GDM1 (cell line): ENCODE results near the gene DUSP8.
"Not testable (repeated sequence)": the region's sequence is repeated elsewhere in the genome, so short reads cannot be mapped to it uniquely, and the experiment has no call there.

ENCODE experiments used
- DNase-seq: peaks from one replicate; lab custom pipeline; 2025; lab: John Stamatoyannopoulos, UW

DUSP8 gene

DNA sequence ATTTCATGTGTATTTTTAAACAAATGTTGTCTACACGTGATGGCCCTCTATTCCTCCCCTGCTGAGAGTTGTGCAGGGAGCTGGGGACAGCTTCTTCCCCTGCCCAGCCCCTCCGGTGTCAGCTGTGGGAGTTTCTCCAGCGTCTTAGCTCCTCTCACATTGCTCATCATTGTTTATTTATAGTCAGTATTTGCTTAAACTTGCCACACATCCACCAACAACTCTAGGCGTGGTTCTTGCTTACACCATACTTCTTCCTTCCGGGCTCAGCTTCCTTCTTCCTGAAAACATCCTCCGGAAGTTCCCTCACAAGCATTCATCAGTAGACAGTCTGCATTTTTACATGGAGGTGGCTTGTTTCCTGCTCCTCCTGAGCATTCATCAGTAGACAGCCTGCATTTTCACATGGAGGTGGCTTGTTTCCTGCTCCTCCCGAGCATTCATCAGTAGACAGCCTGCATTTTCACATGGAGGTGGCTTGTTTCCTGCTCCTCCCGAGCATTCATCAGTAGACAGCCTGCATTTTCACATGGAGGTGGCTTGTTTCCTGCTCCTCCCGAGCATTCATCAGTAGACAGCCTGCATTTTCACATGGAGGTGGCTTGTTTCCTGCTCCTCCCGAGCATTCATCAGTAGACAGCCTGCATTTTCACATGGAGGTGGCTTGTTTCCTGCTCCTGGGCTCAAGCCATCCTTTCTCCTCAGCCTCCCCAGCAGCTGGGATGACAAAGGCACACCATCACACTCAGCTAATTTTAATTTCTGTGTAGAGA is 17.3 kb upstream of the DUSP8 start:
- DNase-seq, result not testable (repeated sequence)

DNA sequence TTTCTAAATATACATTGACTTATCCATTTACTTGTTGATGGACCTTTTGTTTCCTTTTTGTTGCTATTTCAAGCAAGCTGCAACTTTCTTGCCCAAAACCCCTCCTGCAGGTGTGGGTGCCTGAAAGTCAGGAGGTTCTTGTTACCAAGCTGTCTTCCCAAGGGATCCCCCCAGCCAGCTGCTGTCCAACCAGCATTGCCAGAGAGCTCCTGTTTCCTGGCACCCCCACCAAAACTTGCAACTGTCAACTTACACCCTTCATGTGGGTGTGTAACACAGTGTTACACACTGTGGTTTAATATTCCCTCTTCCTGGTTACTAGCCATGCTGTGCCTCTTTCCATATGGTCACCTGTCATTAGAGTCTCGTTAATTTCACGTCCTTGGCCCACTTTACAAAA is 14.6 kb upstream of the DUSP8 start:
- DNase-seq, result no peak

DNA sequence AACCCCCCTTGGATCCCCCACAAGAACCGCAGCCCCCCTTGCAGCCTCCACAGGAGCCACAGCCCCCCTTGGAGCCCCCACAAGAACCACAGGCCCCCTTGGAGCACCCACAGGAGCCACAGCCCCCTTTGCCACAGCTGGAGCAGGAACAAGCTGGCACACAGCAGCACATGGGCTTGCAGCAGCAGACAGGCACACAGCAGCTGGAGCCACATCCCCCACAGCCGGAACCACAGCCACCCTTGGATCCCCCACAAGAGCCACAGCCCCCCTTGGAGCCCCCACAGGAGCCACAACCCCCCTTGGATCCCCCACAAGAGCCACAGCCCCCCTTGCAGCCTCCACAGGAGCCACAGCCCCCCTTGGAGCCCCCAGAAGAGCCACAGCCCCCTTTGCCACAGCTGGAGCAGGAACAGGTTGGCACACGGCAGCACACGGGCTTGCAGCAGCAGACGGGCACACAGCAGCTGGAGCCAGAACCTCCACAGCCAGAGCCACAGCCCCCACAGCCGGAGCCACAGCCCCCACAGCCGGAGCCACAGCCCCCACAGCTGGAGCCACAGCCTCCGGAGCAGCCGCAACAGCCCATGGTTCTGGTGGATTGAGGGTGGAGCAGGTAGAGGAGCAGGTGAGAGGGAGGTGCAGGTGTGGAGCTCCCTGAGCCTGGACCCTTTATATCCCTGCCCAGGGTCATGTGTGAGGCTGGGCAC is 12.7 kb upstream of the DUSP8 start, which contains the start of gene KRTAP5-1:
TSS of gene KRTAP5-1 (minus strand) at position 623 of the 710 bp plus-strand sequence. CDS start at position 589, 34 bp downstream.
- DNase-seq, result not testable (repeated sequence)

DNA sequence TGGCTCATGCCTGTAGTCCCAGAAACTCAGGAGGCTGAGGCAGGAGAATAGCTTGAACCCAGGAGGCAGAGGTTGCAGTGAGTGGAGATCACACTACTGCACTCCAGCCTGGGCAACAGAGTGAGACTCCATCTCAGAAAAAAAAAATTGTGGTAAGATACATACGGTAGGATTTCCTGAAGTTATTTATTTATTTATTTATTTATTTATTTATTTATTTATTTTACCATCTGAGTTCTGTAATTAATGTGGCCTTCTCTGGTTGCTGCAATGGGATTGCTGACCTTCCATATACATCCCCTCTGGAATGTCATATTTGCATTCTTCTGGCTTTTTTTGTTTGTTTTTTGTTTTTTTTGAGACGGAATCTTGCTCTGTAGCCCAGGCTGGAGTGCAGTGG is 10.8 kb upstream of the DUSP8 start:
- not testable (repeated sequence) for DNase-seq

DNA sequence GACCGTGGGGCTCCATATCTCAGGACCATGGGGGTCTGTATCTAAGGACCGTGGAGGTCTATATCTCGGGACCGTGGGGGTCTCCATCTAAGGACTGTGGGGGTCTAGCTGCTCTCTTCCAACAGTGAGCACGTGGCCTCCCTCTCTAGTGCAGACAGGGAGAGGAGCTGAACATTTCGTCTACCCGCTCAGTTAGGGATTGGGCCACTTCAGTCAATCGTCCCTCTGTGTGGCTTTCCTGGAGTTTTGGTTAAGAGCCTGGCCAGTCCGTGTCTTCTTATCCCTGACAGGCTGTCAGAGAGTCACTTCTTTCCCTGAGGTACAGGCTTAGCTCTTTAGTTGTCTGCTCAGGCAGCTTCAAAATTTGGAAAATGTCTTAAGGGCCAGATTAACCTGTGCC is 9.9 kb upstream of the DUSP8 start:
- no peak for DNase-seq

DNA sequence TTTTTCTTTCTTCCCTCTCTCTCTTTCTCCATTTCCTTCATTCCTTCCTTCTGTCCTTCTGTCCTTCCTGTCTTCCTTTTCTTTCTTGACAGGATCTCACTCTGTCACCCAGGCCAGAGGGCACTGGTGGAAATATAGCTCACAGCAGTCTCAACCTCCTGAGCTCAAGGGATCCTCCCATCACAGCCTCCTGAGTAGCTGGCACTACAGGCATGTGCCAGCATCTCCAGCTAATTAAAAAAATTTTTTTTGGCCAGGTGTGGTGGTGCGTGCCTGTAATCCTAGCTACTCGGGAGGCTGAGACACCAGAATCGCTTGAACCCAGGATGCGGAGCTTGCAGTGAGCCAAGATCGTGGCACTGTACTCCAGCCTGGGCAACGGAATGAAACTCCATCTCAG is 4.8 kb upstream of the DUSP8 start:
- DNase-seq, result no peak

DNA sequence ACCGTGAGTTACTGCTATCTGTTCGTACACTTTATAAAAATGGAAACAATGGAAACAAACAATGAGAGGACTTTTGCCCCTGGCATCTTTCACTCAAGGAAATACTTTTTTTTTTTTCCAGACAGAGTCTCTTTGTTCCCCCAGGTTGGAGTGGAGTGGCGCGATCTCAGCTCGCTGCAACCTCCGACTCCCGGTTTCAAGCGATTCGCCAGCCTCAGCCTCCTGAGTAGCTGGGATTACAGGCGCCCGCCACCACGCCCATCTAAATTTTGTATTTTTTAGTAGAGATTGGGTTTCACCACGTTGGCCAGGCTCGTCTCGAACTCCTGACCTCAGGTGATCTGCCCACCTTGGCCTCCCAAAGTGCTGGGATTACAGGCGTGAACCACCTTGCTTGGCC is 3.7 kb upstream of the DUSP8 start:
- not testable (repeated sequence) for DNase-seq

DNA sequence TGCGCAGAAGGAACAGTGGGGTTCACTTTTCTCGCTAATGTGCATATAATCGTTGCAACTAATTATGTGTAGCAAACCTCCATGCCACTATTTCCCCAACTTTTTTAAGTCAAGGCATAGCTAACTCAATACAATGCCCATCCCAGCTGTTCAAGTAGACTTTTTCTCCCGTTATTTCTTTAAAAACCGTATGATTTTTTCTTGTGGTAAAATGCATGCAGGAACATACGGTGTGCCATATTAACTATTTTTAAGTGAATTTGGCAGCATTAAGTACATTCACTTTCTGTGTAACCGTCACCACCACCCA is 2.8 kb upstream of the DUSP8 start:
- no peak for DNase-seq

DNA sequence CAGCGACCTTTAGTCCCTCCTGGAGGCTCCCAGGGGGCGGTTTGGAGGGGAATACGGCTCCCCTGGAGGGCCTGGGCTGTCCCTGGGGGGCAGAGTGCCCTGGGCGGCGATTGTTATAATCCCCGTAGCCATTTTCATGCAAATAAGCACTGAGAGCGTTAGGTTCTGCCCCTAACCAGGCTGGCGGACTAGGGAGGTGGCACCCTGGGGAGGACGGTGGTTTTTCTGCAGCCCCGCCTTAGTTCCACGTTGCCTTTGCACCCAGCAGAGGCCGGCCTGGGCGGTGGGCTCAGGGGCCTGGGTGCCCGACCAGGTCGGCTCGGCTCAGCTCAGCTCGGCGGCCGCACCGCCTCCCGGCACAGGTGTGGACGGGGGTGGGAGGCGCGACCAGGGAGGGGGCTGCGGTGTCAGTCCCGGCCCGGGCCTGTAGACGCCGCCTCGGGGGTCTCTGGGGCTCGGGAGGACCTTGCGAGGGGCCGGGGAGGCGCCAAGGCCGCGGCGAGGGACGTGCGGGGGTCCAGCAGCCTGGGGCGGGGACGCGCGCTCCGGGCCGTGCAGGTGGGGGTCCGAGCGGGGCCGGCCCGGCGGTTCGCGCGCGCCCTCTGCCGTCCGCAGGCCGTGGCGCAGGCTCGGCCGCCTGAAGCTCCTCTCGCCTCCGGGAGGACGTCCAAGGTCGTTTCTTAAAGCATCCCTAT is 2.3 kb upstream of the DUSP8 start:
- no peak for DNase-seq

DNA sequence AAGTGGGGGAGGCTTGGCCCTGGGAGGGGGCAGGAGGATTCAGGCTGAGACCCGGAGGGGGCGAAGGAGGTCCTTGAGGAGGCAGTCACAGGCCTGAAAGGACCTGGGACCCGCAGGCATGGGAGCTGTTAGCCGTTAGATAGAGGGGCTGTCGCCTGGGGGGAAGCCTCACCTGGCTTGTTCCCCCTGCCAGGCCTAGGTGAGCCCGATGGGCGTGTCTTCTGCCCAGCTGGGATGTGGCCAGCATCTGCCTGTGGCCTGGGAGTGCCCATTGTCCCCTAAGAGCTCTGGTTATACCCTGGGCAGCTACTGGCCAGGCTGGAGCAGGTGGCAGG is 1.8 kb upstream of the DUSP8 start:
- no peak for DNase-seq

DNA sequence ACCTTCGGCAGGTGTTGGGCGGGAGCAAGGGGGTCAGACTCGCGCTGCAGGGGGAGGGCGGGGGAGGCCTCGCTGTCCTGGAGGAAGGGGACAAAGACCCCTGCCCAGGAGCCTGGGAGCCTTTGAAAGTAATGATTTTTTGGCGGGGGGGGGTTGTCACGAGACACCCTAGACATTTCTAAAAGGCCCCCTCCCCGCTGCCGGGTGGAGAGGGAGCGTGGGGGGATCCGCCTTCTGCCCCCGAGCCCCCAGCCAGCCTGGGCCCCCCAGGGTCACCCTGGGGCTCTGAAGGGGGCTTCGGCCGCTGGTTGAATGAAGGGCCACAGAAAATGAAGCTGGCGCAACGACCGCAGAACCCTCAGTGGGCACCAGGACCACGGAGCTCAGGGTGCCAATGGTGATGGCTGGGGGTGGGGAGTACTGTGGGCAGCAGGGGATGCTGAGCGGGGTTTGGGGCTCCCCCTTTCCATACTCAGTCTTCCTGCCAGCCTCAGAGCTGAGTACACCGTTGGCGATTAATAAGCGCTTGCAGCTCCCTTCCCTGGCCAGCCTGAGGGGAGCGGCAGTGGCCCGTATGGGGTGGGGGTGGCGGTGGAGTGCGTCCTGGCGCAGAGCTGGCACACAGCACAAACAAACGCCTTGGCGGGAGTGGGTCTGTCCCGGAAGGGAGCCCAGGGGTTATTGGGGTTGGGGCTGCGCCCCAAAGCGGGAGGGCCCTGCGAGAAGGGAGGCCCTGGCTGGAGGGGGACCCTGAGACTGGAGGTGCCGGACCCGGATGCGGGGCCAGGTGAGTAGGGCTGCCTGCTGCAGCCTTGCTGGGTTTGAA is 1.2 kb upstream of the DUSP8 start:
- DNase-seq, result no peak

DNA sequence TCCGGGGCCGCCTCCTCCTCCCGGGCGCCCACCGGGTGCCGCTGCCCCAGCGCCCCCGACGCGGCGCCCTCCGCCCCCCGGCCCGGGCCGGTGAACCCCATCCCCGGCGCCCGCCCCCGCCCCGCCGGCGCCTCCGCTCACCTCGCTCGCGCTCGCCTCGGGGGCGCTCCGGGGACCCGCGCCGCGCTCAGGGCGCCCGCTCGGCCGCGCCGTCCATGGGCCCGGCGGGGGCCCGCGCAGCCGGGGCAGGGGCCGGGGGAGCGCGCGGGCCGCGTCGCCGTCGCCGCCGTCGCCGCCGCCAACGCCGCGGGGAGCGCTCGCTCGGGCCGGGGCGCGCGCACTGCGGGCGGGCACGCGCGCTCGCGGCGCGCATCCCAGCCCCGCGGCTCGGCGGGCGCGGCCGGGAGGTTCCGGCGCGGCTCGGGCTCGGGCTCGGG is 293 bp downstream of the DUSP8 start:
- DNase-seq, result no peak

DNA sequence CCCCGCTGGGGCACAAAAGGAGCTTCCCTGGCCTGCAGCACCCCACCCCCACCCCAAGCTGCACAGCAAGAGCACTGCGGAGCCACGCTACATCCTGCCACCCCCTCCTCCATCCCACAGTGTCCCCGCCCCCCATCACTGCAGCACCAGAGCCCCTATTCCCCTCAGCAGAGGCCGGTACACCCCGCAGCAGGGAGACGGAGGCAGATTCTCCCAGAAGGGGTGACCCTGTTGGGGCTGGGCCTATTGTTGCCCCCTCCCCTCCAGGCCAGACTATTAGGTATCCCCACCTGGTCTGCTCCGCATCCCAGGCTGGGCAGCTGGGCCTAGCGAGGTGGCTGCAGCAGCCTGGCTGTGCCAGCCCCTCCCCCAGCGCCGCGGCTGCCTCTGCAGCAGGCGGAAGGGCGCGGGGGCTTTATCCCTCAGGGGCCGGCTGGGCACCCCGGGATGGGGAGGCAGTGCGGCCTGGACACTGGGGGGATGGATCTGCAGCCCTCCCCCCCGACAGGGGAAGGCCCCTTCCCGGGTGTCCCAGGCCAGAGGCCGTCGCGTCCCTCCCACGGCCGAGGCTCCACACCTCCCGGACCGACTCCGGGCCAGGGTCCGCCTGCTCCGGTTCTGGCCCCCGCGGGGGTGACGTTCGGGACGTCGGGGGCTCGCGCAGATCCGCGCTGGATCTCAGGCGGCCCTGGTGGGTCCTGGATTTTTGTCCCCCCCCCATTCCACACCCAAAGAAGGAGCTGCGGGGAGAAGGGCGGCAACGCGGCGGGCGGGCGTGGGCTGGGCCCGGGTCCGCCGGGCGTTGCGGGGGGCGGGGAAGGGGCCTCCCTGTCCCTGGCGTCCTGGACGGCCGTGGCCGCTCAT is 943 bp downstream of the DUSP8 start:
- no peak for DNase-seq

DNA sequence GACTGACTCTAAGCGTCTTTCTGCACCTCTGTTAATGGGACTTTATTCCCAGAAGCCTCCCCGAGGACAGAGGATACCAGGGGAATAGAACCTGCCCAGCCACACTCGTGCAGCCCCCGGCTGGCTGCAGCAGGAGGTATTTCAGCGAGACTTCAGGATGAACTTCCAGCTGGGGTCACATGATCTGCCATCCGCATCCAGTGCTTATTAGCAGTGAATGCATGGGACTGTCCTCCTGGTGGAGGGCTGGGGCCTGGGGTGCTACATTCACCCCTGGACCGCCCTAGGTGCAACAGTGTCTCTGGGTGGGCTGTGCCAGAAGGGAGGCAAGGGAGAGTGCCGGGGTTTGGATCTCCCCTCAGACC is 1.6 kb downstream of the DUSP8 start:
- no peak for DNase-seq

DNA sequence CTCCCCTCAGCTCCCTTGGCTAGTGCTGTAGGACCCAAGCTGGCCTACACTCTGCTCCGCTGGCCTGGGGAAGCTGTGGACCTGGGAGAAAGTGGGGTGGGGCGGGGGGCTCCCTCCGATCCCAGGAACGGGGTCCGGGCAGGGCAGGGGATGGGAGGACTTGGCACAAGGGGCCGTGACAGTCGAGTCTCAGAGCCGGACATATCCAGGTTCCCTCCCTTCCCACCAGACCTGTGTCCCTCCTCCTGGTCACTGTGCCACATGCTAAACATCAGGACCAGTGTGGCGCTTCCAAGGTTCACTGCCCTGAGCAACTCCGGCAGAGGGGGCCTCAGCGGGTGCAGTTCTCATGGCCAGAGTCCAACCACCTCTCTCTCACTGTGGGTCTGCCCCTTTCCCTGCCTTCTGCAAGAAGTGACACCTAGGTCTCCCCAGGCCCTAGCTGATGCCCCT is 2.0 kb downstream of the DUSP8 start:
- no peak for DNase-seq

DNA sequence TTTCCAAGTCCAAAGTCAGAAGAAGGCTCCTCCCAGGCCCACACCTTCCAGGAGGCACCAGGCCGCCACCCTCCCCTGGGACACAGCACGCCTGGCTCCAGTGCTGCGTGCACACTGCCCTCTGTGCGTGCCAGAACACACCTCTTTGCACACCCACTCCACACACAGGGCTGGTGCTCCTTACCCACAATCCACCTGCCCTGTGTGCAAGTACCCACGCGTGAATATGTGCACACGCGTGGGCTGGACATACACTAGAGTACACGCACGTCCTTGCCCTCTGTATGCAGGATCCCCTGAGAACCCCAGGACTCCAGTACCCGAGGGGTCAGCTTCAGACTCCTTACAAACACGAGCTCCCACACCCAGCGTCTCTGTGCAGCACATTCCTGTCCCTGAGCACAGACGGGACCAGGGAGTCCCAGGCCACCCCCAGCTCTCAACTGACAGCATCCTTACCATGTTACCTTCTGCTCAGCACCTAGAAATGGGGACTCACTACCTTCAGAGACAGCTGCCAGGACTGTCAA is 2.8 kb downstream of the DUSP8 start:
- DNase-seq, result no peak

DNA sequence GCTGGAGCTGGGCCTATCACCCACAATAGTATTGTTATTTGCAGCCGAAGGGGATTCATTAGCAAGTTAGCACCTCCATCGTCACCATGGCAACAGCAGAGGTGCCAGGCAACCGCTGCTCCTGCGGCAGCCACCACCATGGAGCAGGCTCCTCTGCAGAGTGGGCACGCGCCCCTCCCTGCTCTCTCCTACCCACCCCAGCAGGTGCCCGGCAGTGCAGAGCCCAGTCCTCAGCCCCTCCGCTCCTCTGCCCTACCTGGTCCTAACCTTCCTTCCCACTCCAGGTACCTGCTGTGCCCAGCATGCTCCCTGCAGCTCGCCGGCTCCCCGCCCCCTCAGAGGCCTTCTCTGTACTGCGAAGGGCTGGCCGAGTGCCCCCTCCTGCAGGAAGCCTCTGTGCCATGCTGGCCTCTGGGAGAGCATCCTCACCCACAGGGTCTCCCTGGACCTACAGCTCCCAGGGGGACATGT is 3.6 kb downstream of the DUSP8 start:
- no peak for DNase-seq

DNA sequence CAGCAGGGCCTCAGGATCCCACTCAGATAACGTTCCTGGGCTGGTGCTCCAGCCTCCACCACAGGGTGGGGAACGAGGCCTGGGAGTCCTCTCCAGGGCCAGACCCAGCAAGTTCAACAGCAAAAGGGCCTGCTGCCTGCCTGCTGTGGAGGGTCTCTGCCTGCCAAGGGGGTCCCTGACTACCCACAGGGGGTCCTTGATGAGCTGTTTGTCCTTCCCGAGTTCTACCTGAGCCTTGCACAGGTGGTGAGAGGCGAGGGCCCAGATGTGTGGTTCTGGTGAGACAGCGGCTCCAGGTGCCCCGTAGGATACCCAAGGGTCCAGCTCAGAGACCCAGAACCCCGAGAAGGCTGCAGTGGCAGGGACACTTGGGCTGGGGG is 4.4 kb downstream of the DUSP8 start:
- no peak for DNase-seq

DNA sequence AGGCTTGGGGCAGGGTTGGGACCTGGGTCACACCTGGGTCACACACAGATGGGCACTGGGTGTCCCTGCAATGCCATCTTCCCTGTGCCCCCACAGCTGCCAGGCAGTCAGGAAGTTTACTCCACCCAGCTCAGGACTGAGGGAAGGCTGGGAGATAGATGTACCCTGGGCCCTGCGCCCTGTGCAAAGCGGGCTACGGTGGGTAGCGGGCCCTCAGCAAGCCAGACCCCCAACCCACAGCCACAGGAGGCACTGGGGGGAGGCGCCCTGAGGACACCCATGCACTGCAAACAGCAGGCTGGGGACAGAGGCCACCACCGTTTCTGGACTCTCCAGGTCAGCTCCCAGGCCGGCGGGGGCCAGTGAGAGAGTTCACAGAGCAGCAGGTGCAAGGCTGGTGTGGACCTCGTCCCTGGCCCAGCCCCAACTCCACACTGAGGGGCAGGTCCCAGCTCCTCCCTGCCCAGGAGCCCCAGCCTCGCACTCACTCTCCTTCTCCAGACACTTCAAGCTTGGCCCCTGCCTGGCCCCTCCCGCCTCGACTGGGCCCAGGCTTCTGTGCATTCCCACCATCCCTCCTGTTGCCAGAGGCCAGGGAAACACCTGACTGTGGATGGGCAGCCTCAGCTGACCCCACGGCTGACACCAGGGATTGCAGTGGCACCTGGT is 4.9 kb downstream of the DUSP8 start:
- no peak for DNase-seq

DNA sequence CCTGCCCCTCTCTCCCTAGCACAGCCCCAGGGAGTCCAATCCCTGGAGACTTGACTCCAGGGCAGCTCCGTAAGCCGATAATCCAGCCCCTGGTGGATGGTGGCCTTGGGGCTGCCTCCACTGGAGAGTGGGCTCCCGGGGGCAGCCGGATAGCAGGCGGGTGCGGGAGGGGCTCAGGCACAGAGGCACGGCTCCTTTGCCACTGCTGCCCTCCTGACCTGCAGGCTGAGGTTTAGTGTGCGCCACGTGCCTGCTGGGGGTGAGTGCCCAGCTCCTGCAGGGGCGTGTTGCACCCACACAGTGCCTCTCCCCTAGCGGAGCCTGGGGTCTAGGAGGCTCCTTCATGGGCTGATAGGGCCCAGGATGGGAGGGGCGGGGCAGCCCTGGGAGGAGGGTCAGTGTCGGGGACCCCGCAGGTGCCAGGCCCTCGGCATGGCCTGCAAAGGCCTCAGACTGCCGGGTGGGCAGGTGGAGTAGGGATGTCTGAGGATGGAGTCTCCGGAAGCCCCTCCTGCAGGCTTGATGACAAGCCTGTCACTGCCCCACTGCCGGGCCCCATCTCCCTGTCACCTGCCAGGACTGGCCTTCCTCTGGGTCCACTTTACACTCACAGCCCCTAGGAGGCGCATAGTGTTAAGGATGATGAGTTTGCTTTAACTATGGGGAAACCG is 5.6 kb downstream of the DUSP8 start:
- no peak for DNase-seq
